Right lobe of liver (tissue), 6 donors: Measurements from ENCODE around the gene NAALADL2. TPM values are rescaled to one million over a fixed set of nuclear protein-coding genes. Genes with fewer than 3 reads are reported as not detected.
"Not testable (repeated sequence)": the region's sequence is repeated elsewhere in the genome, so short reads cannot be mapped to it uniquely, and the experiment has no call there.

Source experiments
- ATAC-seq, 4 donors: fragments of 200-7000 bp; cut with Tn5 transposase; one replicate each; pipeline ENCODE4 v1.9.1; 2020; ENCODE audit warnings: mild to moderate bottlenecking in 4 of 4, moderate library complexity in 4 of 4
- DNase-seq, 3 donors: peaks; one replicate each; pipeline ENCODE4 v3.0.0-alpha.2; 2020
- H3K27ac ChIP-seq, 3 donors: fragments of 200-600 bp; one replicate each; pipeline ENCODE4 v1.8.0; 2022
- H3K27me3 ChIP-seq, 2 donors: fragments of 200-600 bp; one replicate each; pipeline ENCODE4 v1.8.0; 2022
- H3K36me3 ChIP-seq, 4 donors: fragments of 200-600 bp; sonication (generic) in 1 of 4; one replicate each; pipeline versions ENCODE4 v1.5.1 to v1.8.0; 2017 to 2022; ENCODE audit warnings: control low read depth in 1 of 4
- H3K4me1 ChIP-seq, 4 donors: fragments of 200-600 bp; sonication (generic) in 1 of 4; one replicate each; pipeline versions ENCODE4 v1.5.1 to v1.8.0; 2017 to 2022; ENCODE audit warnings: control low read depth in 1 of 4
- H3K4me3 ChIP-seq, 3 donors: fragments of 200-600 bp; one replicate each; pipeline ENCODE4 v1.8.0; 2022
- H3K9me3 ChIP-seq, 4 donors: fragments of 200-600 bp; sonication (generic) in 1 of 4; one replicate each; pipeline versions ENCODE4 v1.5.1 to v1.8.0; 2017 to 2022; ENCODE audit warnings: control low read depth in 1 of 4
- CTCF ChIP-seq, 4 donors: fragments of 200-600 bp in 3 of 4; fragments of 450-650 bp in 1 of 4; IDR thresholded peaks; one replicate each; pipeline versions ENCODE4 v1.5.1 to v1.8.0; 2016 to 2022; ENCODE audit warnings: antibody characterized with exemption in 4 of 4, mild to moderate bottlenecking in 2 of 4
- POLR2A ChIP-seq: fragments of 450-650 bp; IDR thresholded peaks from one replicate; pipeline ENCODE4 v1.6.1; 2017; ENCODE audit warnings: antibody characterized with exemption, mild to moderate bottlenecking
- WGBS: methylation state at CpG from one replicate; pipeline ENCODE4 v1.1.6; 2018; ENCODE audit warnings: low coverage, low lambda C conversion rate; ENCODE audit not compliant: insufficient coverage; ENCODE audit errors: missing lambda C conversion rate; 5-methylcytosine and 5-hydroxymethylcytosine counted together
- intact Hi-C, 2 donors: fragments of 100-400 bp; cut with DNase I; formaldehyde crosslinking; loops; one replicate each; pipeline versions ENCODE4 v1.11.2 to v1.14.1; 2022
- total RNA-seq, 6 experiments: library from RNA; depleted of rRNA in 2 of 6; stranded (reverse); fragments of >200 nt in 2 of 6; fragmentation: NEBNext Ultra II Directional in 3 of 6; extraction: Animal tissue kit (Norgen Biotek cat#: 25700) in 3 of 6; gene quantifications; one replicate each; pipeline versions ENCODE4 v1.1.0 to v1.2.4, GENCODE V29; 2016 to 2023
- donor health status: DM: no; HTN: yes; CAD: no.
- donor health status: DM: no; HTN: no; CAD: no.
- donor health status: DM: no; HTN: no; CAD: no.
- donor health status: DM: no; HTN: yes; CAD: no.
- donor health status: DM: no; HTN: yes; CAD: no.

NAALADL2 gene
- total RNA-seq, 6 experiments from 2014 or later = 0.86 to 4.9 (median 3.2) TPM

- Histone ChIP-seq H3K4me3 (no peak overlapping the region), H3K27me3 (no peaks in the 10 kb centered on the region), H3K9me3 (no peaks in the 10 kb centered on the region), H3K4me1 (no peaks in the 10 kb centered on the region), H3K27ac (no peak overlapping the region), H3K36me3 (no peaks in the 10 kb centered on the region)
- ATAC-seq = no peak
- 81% methylated on average over 6 of the region's 6 CpGs for WGBS
- TF ChIP-seq CTCF (IDR thresholded peaks at IDR 0.05) (no peak), POLR2A (no peak)
- DNase-seq = no peak
- intact Hi-C loops = no loop called here
Measured at GRCh38 chr3:175612487-175613196, 753.5 kb downstream of the NAALADL2 start.

GRCh38 chr3:175614107-175614506 is 755.0 kb downstream of the NAALADL2 start:
- H3K27me3 ChIP-seq, H3K4me1 ChIP-seq, H3K4me3 ChIP-seq, H3K27ac ChIP-seq, intact Hi-C loops, ATAC-seq, H3K36me3 ChIP-seq, DNase-seq, H3K9me3 ChIP-seq: not testable (repeated sequence)
- WGBS = 94% methylated on average over 7 of the region's 9 CpGs

GRCh38 chr3:175617247-175617646 is 758.1 kb downstream of the NAALADL2 start:
- DNase-seq (no peak), ATAC-seq (peak in 1 of 4 donors; percentile 23)
- no peak overlapping the region for H3K27ac ChIP-seq
- H3K4me1 ChIP-seq = no peaks in the 10 kb centered on the region
- no peak overlapping the region for H3K4me3 ChIP-seq
- H3K27me3 ChIP-seq = no peaks in the 10 kb centered on the region
- 75% methylated on average over 1 of the region's 3 CpGs for WGBS
- no peak for TF ChIP-seq CTCF (IDR thresholded peaks at IDR 0.05)
- no peak for TF ChIP-seq POLR2A
- intact Hi-C loops = no loop called here
- H3K36me3 ChIP-seq = no peaks in the 10 kb centered on the region
- no peaks in the 10 kb centered on the region for H3K9me3 ChIP-seq

- TF ChIP-seq CTCF (IDR thresholded peaks at IDR 0.05) (no peak), POLR2A (no peak)
- 67% methylated on average over 1 of the region's 1 CpG for WGBS
- intact Hi-C loops = no loop called here
Measured at GRCh38 chr3:175619369-175619768, 760.2 kb downstream of the NAALADL2 start.

DNA sequence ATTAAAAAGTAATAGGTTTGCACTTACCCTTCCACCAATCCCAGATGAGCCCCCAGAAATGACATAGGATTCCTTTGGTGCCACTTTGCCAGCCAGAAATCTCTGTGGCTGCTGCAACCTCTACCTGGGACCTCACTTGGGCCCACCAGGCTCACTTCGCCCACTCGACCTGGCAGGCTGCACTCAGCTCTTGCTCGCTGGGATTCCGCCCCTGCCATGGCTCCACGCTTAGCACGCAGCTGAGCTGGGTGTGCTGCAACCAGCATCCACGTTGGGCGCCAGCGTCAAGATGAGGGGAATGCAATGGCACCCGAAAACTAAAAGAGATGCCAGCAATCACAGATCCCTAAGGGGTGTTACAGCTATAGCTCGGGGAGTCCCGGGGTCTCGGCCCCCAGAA is 761.0 kb downstream of the NAALADL2 start:
- no peaks in the 10 kb centered on the region for H3K9me3 ChIP-seq
- TF ChIP-seq CTCF (IDR thresholded peaks at IDR 0.05) (no peak), POLR2A (no peak)
- no peak overlapping the region for H3K27ac ChIP-seq
- no peaks in the 10 kb centered on the region for H3K4me1 ChIP-seq
- DNase-seq (no peak), ATAC-seq (no peak)
- WGBS = 97% methylated on average over 11 of the region's 13 CpGs
- no peaks in the 10 kb centered on the region for H3K36me3 ChIP-seq
- intact Hi-C loops = no loop called here
- H3K4me3 ChIP-seq = no peak overlapping the region
- H3K27me3 ChIP-seq = no peaks in the 10 kb centered on the region

More at GRCh38 chr3:175619369-175619768, 760.2 kb downstream of the NAALADL2 start:
- H3K4me3 ChIP-seq = no peak overlapping the region
- H3K27ac ChIP-seq = no peak overlapping the region
- H3K27me3 ChIP-seq = no peaks in the 10 kb centered on the region
- ATAC-seq = no peak
- no peaks in the 10 kb centered on the region for H3K36me3 ChIP-seq
- no peaks in the 10 kb centered on the region for H3K9me3 ChIP-seq
- DNase-seq = no peak
- no peaks in the 10 kb centered on the region for H3K4me1 ChIP-seq
